DMS114 treated with DMSO at 0.1 percent for 48 hours (cell line): Measurements from ENCODE around the gene CAMK2D.
"Not testable (repeated sequence)": the region's sequence is repeated elsewhere in the genome, so short reads cannot be mapped to it uniquely, and the experiment has no call there.

ENCODE experiments used
- DNase-seq: peaks from one replicate; lab custom pipeline; 2025; ENCODE audit not compliant: unreplicated experiment; lab: John Stamatoyannopoulos, UW

Gene CAMK2D

DNA sequence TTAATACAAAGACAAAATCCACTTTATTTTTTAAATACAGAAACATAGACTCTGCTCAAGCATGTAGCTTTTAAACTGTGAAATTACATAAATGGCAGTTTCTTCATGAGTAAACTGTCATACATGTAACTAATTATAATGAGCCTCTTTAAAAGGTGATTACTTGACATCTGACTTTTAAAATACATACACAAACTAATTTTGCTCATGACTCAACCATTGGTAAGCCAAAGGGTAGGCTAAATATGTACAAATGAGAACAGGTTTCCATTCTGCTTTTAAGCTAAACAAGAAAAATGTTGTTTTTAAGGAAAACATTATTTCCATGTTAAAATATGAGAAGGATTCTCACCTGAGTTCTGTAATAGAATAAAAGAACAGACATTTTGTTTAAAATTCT lies 27.9 kb downstream of the CAMK2D start:
- no peak for DNase-seq

DNA sequence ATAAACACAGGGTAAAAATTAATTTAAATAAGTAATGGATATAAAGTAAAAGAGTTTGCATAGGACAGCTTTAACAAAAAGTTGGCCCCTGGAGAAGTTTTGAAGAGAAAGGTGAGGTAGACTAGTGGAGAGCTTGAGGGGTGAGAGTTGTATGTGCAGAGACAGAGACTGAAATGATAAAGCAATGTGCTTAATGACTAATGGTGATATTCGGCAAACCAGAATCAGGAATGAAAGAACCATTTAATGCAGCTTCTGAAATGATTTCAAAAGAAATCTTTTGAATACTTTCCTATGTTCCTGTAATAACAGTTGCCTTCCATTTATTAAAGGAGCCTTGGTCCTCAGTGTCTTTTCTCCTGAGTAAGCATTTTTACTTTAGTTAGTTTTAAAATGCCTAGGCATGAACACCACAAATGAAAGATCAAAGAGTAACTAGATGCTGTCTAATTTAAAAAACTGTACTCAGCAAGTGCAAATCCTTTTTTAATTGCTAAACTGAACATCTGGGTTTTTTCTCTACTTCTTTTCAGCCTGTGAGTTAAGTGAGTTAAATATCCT lies 28.5 kb downstream of the CAMK2D start:
- no peak for DNase-seq

DNA sequence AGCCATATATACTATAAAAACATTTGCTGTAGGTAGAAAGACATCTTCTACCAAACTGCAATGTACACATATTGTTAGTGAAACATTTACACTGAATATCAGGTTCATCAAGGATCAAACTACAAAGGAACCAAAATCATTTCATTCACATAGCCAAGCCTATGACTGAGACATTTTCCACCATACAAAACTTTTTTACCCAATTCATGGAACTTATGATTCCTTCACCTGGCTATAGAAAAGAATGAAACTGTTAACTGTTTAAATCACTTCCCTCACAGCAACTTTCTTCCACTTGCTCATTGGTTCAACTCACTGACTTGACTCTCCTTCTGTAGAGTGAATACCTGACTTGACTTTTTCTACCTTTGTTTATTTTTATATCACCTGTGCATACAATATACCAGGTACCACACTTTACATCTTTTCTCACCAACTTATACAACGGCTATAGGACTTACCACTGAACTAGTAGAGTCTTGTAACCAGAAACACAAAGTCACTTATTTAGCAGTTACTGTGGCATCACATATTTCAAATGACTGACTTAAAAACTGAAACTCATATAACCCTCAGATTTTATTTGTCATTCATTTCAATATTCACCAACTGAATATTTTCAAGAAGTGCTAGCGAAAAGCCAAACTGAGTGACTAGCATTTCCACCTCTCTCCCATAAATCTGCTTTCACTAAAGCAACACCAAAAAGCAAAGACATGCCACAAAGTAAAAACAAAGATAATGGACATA lies 30.9 kb downstream of the CAMK2D start:
- DNase-seq = no peak

DNA sequence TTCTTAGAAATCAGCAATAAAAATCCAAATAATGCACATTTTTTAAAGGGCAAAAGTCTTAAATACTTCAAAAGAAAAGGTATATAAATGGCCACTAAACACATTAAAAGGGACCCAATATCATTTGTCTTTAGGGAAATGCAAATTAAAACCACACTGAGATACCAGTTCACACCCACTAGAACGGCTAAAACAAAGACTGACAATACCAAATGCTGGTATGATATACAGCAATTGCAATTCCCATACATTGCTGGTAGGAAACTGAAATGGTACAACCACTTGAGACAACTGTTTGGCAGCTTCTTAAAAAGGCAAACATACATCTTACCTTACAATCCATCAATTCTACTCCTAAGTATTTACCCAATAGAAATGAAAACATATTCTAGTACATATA lies 33.7 kb downstream of the CAMK2D start:
- no peak for DNase-seq

DNA sequence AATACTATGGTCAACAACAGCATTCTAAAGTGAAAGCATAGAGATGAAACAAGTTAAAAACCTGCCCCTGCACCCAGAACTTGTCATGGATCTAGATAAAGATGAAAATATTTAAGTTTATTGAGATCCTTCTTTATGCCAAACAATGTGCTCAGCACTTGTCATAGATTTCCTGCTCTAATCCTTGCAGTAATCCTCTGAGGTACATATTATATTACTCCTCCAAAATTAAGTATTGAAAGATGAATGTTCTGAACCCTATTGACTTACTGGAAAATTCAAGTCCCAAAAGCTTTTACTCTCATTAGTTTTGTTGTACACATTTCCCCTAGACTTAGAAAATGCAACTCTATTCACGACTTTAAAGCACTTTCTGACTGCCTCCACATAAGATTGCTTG lies 35.6 kb downstream of the CAMK2D start:
- DNase-seq = no peak

DNA sequence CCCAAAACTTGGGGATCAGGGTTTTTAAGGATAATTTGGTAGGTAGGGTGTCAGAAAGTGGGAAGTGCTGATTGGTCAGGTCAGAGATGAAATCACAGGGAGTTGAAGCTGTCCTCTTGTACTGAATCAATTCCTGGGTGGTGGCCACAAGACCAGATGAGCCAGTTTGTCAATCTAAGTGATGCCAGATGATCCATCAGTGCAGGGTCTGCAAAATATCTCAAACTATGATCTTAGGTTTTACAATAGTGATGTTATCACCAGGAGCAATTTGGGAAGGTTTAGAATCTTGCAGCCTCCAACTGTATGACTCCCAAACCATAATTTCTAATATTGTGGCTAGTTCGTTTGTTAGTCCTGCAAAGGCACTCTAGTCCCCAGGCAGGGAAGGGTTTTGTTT lies 43.3 kb downstream of the CAMK2D start:
- DNase-seq = no peak

DNA sequence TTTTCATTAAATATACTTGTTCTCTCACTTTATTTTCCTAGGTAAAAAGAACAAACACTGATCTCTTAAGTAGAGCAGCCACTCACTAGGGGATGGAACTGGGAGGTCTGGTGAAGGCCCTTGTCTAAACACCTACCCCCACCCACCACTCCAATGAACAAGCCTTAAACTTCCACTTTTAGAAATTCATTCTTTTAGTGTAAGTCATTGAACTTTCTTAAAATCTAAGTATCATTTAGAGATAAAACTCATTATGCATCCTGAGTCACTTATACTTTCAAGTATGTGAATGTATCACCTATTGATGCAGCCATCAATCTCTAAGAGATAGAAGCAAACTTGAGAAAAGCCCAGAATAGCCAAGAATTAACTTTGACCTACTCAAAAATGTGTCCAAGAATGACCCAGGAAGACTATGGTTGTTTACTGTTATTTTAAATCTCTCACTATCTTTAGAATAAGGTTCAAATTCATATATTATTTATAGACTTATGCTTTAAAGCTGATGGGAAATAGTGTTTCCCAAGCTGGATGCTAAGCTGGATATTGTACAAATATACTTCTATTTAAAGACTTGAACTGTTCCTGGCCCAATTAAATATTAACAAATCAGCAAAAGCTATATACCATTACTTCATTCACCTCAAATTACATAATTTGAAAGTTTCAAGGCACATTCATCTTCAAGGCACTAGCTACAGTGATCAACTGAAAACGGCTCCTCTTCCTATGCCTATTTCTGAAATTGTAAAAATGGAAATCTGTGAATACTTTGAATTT lies 49.5 kb downstream of the CAMK2D start:
- no peak for DNase-seq

DNA sequence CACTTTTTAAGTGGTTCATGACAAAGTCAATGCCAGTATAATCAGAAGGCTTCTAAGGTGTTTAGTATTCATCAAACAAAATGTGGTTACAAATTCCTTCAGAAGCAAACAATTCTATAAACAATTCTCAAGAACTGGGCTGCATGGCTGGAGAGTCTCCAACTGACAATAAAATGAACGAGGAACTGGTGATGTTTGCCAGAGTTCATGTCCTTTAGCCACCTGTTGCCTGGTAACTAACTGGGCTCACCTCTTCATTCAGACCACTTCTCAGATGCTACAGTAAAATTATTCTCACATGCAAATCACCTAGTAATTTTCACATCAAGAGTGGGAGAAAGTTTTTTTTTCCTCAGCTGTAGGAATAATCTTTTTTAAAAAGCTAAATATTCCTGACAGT lies 53.3 kb downstream of the CAMK2D start:
- DNase-seq = no peak

DNA sequence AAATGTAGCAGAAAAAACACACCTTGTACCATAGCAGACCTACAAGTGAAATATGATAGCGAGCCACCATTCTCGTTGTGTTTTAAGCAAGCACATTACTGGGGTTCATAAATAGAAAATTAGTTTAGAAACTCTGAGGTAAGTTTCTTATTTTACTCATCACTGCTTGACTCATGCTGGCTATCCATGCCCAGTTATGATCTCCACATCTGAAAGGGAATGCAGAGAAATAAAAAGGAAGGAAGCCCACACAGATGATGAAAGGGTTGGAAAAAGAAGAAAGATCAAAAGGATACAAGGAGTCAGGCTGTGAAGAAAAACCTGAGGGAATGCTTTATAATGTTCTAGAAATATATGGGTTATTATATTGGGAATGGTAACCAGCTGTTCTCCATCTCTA lies 54.5 kb downstream of the CAMK2D start:
- DNase-seq = no peak

DNA sequence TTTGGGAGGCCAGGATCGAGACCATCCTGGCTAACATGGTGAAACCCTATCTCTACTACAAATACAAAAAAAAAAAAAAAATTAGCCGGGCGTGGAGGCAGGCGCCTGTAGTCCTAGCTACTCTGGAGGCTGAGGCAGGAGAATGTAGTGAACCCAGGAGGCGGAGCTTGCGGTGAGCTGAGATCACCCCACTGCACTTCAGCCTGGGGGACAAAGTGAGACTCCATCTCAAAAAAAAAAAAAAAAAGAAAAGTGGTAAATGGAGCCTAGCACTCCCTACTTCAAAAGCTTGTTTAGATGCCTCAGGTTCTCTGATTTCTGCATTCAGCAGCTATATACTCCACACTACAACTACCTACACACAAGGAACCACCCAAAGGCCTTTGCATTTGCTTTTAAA lies 56.4 kb downstream of the CAMK2D start:
- not testable (repeated sequence) for DNase-seq

DNA sequence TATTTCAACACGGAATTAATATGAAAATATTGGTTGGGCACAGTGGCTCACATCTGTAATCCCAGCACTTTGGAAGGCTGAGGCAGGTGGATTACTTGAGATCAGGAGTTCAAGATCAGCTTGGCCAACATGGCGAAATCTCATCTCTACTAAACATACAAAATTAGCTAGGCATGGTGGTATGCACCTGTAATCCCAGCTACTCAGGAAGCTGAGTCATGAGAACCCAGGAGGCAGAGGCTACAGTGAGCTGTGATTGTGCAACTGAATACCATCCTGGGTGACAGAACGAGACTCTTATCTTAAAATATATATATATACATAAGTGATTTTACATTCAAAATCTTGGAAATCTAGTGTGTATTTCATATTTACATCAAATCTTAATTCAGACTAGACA lies 58.9 kb downstream of the CAMK2D start:
- not testable (repeated sequence) for DNase-seq

DNA sequence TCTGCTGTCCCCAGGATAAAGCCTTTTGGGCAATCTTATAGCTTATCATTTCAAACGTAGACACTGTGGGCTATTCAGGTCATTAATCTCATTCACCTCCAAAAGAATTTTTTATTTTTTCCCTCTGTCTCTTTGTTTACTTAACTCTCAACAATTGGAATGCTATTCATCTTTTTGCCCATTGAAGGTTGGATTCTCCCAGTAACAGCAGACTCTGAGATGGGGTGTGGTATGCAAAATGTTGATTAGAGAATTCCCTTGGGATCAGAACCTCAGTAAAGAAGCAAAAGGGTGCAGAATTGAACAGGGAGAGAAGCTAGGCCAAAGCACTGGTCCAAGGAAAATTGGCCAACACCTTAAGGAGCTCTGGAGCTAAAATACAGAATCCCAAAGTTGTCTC lies 60.4 kb downstream of the CAMK2D start:
- no peak for DNase-seq

DNA sequence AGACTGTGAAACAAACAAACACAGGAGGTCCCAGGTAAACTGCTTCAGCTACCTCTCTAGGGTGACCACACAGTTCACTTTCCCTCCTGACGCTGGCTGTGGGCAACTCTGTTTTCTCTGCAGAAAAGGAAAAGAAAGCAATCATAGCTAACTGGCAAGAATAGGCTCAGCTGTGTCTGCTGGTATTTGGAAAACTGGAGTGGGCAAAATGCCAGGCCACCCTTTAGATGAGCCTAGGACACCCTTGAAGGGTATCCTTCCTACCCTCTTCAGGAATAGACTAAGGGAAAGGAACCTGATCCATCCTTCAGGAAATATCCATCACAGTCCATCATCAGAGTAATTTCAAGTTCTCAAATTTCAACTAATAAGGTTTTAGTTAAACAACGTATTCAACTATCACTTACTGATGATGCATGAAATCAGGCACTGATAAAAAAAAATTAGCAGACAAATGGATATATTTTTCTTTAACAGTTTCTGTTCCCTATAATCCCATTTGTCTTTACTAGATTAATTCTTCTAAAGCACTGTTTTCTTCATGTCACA lies 60.9 kb downstream of the CAMK2D start:
- no peak for DNase-seq

DNA sequence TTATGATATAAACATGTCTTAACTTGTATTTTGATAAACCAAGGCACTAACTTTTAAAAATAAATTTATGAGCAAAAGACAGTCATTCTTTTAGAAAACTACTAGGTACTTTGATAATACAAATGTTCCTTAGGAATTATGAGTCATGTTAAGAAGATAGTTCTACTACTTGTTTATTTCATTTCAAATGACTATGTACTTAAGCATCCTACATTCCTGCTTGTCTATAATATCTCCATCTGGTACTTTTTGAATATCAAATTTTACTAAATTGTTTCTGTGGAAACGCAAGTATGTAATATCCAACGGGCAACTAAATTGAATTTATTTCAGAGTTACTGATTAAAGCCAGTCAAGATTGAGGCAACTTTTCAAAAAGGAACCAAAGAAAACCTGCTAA lies 61.8 kb downstream of the CAMK2D start:
- no peak for DNase-seq

DNA sequence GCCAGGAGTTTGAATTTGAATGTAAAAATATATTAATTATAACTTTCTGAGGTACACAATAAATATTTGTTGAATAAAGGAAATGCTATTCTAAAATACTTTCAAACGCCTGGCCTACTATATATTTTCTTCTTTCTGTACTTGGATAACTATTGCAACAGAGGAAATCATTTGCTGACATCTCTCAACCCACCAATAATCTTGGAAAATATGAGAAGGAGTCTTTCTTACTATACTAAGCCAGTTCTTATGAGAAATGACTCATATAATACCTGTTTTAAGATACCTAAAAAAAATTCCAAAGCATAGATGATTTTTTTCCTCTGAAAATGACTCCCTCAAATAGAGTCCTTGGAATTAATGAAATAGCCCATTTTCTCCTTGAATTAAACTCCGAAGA lies 64.1 kb downstream of the CAMK2D start:
- DNase-seq = no peak

DNA sequence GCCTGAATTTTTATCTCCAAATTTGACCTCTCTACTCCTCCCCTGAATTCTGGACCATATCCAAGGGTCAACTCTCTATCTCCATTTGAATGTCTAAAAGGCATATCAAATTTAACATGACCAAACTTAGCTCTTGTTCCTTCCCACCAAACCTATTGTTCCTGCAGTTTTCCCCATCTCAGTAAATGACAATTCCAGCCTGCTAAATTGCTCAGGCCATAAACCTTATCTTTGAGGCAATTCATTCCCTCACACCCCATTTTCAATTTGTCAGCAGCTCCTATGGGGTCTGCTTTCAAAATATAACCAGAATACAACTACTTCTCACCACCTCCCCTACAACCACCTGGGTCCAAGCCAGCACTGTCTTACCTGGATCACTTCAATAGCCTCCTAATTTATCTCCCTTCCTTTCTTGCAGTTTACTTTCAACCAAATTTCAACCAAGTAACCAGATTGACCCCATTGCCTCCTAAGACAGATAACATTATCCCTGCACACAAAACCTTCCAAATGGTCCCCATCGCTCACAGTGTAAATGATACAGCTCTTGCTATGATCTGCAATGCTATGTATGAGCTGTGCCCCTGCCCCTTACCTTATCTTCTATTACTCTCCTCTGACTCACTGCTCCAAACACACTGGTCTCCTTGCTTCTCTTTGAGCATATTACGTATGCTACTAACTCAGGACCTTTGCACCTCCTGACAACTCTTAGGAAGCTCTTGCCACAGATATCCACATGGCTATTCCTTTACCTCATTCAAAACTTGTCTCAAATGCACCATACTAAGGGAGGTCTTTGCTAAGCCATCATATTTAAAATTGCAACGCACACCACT lies 66.0 kb downstream of the CAMK2D start:
- DNase-seq = no peak

DNA sequence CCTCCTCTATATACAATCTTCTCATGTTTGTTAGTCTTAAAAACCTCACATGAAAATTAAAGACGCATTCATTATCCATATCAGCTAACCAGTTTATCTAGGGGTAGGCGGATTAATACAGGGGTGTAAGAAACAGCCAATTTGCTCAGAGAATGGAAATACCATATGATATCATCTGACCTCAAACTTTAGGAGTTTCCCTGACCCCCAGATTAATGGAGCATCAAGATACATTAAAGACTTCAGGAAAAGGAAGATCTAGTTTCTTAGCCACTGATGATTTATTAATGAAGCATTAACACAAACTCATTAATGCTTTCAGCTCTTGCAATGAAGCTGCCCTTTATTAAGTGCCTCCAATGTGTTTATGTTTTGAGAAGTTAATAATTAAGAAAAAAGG lies 67.5 kb downstream of the CAMK2D start:
- no peak for DNase-seq

DNA sequence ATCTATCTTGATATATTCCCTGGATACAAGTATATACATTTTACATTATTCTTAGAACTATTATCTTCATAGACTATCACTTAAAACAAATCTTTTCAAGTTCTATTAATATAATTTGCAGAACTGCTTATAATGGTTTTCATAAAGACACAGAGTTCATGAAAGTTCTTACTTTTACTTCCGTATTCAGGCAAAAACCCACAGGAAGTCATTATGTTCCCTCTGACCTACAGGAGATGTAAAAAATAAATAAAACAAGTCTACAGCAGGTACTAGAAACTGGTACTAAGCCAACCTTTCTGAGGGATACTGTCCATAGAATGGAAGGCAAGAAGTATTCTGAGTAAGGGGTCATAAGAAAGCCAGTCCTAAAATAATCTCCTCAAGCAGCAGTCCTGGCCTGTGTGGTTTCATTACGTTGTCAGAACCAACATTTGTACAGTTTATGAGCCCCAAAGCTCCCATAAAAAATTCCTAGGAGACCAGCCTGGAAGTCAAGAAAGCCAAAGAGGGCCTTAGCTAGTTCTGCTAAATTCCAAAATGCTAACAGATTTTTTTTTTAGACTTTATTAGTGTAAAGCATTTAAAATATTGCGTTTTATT lies 68.6 kb downstream of the CAMK2D start:
- no peak for DNase-seq

DNA sequence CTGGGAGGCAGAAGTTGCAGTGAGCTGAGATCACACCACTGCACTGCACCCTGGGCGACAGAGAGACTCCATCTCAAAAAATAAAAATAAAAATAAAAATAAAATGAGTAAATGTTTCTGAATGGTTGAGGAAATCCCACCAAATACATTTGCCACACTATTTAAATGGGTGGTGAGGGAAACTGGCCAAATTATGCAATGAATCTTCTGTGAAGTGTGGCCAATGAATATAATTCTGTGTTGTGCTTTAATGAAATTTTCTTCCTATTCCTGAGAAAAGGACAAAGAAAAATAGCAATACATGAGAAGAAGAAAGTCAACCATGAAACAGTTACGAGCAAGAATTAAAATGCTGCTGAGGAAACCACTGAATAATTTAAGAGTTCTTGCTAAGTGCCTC lies 69.9 kb downstream of the CAMK2D start:
- DNase-seq = no peak

DNA sequence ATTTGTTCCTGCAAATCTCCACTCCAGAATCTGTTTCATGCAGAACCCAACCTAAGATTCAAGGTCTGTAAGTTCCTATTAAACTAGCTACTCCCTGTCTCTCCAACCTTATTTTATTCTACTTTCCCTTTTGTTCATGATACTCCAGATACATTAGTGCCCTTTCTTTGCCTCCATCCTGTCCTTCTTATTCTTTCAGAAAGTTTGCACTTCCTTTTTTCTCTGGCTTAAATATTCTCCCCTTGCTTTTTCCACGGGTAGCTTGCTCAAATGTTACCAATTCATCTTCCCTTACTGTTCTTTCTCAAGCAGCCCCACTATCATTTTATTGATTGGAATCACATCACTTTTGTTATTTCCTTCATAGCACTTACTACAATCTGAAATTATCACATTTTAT lies 72.1 kb downstream of the CAMK2D start:
- no peak for DNase-seq
